Thyroid gland (tissue), 4 donors: ENCODE measurements around the gene ROPN1L.

Source experiments
- CTCF ChIP-seq, 6 experiments: fragments of 200-600 bp in 3 of 6; fragments of 450-650 bp in 3 of 6; sonication (generic) in 3 of 6; IDR thresholded peaks; one replicate each; pipeline ENCODE4 v1.5.1; 2016 to 2019; ENCODE audit warnings: antibody characterized with exemption in 6 of 6, mild to moderate bottlenecking in 2 of 6, inconsistent platforms in 1 of 6, moderate library complexity in 1 of 6
- POLR2A ChIP-seq, 2 donors: fragments of 450-650 bp; IDR thresholded peaks; one replicate each; pipeline ENCODE4 v1.6.1; 2017; ENCODE audit warnings: antibody characterized with exemption in 2 of 2, mild to moderate bottlenecking in 2 of 2, moderate library complexity in 1 of 2

DNA sequence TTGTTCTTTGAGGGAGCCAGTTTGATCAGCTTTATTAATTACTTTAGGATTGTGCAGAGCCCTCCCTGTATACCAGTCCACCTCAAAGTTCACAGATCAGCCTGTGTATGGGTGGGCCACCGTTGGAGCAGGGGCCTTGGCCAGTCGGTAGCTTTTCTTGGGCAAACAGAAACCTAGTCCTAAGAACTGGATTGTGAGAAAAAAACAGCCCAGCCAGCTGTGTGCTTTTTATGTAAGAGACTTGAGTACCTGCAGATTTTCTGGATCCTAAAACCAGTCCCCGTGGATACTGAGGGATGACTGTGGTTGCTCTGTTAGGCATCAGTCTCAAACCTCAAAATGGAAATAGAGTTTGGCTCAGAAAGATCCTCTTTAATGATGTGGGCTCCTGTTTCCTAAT is 24.8 kb upstream of the ROPN1L start:
- TF ChIP-seq CTCF (IDR thresholded peaks at IDR 0.05) (no peak), POLR2A (IDR thresholded peaks at IDR 0.05) (no peak)
